ENCODE results near the gene UCMA.

DNA sequence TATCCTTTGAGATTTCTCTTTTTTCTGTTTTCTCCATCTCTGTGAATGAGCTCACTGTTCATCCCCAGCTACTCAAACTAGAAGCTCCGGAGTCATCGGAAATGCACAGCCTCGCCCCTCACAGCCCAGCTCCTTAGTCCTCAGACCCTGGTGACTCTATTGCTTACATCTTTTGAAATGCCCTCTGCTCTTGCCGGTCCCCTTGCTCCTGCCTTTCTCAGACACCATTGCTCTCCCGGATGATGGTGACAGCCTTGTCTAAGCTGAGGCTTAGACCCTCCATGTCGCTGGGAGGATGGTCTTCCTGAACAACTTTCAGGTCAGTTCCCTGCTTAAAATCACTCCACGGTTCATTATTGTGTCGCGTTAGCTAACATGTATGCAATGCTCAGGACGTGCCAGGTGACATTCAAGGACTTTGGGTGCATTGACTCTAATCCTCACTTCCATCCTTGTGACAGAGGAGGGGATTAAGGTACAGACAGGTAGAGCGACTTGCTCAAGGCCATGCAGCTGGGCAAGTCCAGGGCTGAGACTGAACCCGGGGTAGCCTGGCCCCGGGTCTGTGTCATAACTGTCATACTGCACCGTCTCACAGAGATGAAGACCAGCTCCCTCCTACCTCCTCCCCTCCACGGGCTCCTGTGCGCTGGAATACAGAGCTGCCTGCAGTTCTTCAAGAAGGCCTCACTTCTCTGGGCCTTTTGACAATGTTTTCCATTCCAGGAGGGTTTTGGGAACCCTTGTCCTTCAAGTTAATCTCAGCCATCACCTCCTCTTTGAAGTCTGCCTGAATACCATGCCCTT lies 4.3 kb upstream of the UCMA start:
- TF ChIP-seq, protein P1, sequence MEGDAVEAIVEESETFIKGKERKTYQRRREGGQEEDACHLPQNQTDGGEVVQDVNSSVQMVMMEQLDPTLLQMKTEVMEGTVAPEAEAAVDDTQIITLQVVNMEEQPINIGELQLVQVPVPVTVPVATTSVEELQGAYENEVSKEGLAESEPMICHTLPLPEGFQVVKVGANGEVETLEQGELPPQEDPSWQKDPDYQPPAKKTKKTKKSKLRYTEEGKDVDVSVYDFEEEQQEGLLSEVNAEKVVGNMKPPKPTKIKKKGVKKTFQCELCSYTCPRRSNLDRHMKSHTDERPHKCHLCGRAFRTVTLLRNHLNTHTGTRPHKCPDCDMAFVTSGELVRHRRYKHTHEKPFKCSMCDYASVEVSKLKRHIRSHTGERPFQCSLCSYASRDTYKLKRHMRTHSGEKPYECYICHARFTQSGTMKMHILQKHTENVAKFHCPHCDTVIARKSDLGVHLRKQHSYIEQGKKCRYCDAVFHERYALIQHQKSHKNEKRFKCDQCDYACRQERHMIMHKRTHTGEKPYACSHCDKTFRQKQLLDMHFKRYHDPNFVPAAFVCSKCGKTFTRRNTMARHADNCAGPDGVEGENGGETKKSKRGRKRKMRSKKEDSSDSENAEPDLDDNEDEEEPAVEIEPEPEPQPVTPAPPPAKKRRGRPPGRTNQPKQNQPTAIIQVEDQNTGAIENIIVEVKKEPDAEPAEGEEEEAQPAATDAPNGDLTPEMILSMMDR (IDR thresholded peaks at IDR 0.05): no peak
- no peak for TF ChIP-seq ZNF423 (CRISPR knock-in tag; IDR thresholded peaks at IDR 0.05)
- TF ChIP-seq, protein P2, sequence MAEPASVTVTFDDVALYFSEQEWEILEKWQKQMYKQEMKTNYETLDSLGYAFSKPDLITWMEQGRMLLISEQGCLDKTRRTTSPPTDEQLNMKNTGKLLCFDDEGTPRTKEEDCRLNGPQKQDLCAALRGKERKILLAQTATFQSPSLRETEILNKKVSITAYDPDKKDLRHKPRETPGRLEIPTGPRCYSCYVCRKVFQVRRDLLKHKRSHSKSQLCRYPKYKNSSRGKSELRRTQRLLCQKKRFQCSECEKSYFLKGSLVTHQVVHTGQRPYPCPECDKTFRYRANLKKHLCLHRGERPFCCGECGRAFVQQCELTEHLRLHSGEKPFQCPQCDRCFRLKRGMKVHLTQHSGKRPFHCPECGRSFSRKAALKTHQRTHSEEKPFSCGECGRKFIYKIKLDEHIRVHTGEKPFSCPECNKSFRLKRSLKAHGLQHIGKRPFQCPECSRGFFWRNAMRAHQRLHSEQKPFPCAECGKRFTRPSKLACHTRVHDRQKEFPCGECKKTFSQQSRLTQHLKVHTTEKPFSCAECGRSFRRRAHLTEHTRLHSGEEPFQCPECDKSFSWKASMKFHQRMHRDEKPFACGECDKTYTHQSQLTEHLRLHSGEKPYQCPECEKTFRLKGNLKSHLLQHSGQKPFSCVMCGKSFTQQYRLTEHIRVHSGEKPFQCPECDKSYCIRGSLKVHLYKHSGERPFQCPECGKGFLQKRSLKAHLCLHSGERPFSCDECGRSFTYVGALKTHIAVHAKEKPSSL (CRISPR knock-in tag; conservative IDR thresholded peaks at IDR 0.05): no peak
- TF ChIP-seq ZNF121 (CRISPR knock-in tag; IDR thresholded peaks at IDR 0.05): no peak
- TF ChIP-seq, protein P3, sequence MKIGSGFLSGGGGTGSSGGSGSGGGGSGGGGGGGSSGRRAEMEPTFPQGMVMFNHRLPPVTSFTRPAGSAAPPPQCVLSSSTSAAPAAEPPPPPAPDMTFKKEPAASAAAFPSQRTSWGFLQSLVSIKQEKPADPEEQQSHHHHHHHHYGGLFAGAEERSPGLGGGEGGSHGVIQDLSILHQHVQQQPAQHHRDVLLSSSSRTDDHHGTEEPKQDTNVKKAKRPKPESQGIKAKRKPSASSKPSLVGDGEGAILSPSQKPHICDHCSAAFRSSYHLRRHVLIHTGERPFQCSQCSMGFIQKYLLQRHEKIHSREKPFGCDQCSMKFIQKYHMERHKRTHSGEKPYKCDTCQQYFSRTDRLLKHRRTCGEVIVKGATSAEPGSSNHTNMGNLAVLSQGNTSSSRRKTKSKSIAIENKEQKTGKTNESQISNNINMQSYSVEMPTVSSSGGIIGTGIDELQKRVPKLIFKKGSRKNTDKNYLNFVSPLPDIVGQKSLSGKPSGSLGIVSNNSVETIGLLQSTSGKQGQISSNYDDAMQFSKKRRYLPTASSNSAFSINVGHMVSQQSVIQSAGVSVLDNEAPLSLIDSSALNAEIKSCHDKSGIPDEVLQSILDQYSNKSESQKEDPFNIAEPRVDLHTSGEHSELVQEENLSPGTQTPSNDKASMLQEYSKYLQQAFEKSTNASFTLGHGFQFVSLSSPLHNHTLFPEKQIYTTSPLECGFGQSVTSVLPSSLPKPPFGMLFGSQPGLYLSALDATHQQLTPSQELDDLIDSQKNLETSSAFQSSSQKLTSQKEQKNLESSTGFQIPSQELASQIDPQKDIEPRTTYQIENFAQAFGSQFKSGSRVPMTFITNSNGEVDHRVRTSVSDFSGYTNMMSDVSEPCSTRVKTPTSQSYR (CRISPR knock-in tag; IDR thresholded peaks at IDR 0.05): no peak
- no peak for TF ChIP-seq TP53 (CRISPR knock-in tag; IDR thresholded peaks at IDR 0.05)
